Measurements from ENCODE around the gene MELTF.

The MELTF gene

GRCh38 chr3:197026481-197026866 lies 3.1 kb downstream of the MELTF start:
- no peak for DNase-seq

GRCh38 chr3:197025736-197026480 lies 3.7 kb downstream of the MELTF start:
- no peak for DNase-seq

- no peak for DNase-seq
Observed at GRCh38 chr3:197024881-197025735, 4.5 kb downstream of the MELTF start.

GRCh38 chr3:197023998-197024651 lies 5.5 kb downstream of the MELTF start:
- no peak for DNase-seq

- no peak for DNase-seq
Observed at GRCh38 chr3:197023241-197023997, 6.2 kb downstream of the MELTF start.

GRCh38 chr3:197022405-197023231 lies 7.0 kb downstream of the MELTF start:
- no peak for DNase-seq

GRCh38 chr3:197021729-197022404 lies 7.8 kb downstream of the MELTF start:
- DNase-seq = no peak

GRCh38 chr3:197021231-197021630 lies 8.4 kb downstream of the MELTF start:
- no peak for DNase-seq

GRCh38 chr3:197019535-197019934 lies 10.1 kb downstream of the MELTF start:
- no peak for DNase-seq

- no peak for DNase-seq
Observed at GRCh38 chr3:197019021-197019420, 10.6 kb downstream of the MELTF start.

- DNase-seq = no peak
Observed at GRCh38 chr3:197017003-197017402, 12.6 kb downstream of the MELTF start.

- no peak for DNase-seq
Observed at GRCh38 chr3:197015790-197016736, 13.6 kb downstream of the MELTF start.

GRCh38 chr3:197014942-197015575 lies 14.6 kb downstream of the MELTF start:
- no peak for DNase-seq

GRCh38 chr3:197014024-197014423 lies 15.6 kb downstream of the MELTF start:
- DNase-seq = no peak

GRCh38 chr3:197012540-197012883 lies 17.1 kb downstream of the MELTF start:
- DNase-seq = no peak

GRCh38 chr3:197011780-197012539 lies 17.7 kb downstream of the MELTF start:
- no peak for DNase-seq

- no peak for DNase-seq
Observed at GRCh38 chr3:197010556-197011351, 18.9 kb downstream of the MELTF start.

GRCh38 chr3:197009532-197010019 lies 20.0 kb downstream of the MELTF start:
- DNase-seq = no peak
